GM20431 (cell line): Measurements from ENCODE around the gene CEMIP.

Source experiments
- in situ Hi-C: fragments of 300-500 bp; cut with MseI, MboI; formaldehyde crosslinking; loops from one replicate; pipeline ENCODE4 v1.15.0; 2020; ENCODE audit warnings: low sequenced_read_pairs; ENCODE audit not compliant: unreplicated experiment

CEMIP gene

GRCh38 chr15:80778964-80779657 is at the start of gene CEMIP:
Gene CEMIP, plus strand, starts transcription at chr15:80779370. Its CDS starts 94,510 bp downstream, at chr15:80873880.
- in situ Hi-C loops: loop anchor here (10.0 kb wide), 1 partner anchor 324 kb away; no protein-coding TSS in a partner anchor

GRCh38 chr15:80730387-80730786 is 48.8 kb upstream of the CEMIP start:
- in situ Hi-C loops: no loop called here

- in situ Hi-C loops: no loop called here
These were observed 48.2 kb upstream of the CEMIP start for GRCh38 chr15:80730926-80731325.

GRCh38 chr15:80732167-80732566 is 47.0 kb upstream of the CEMIP start:
- in situ Hi-C loops: no loop called here

DNA sequence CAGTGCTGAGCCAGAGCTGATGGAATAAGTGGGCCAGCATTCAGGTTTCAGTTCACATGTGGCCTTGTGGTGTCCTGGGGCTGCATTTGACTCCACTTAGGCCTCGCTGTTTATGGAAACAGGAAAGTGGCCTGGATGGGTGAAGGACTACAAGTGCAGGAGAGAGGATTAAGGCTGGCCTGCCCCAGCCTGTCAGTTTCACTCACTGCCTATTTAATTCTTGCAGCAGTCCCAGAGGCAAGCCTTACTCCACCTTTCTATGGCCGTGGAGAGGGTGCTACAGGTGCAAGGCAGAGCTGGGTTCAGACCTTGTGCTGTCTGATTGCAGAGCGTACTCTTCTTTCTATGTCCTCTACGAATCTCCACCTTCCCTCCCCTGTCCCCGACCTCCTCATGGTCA is 46.4 kb upstream of the CEMIP start:
- in situ Hi-C loops: no loop called here

- in situ Hi-C loops: no loop called here
These were observed 45.7 kb upstream of the CEMIP start for GRCh38 chr15:80733460-80733859.

DNA sequence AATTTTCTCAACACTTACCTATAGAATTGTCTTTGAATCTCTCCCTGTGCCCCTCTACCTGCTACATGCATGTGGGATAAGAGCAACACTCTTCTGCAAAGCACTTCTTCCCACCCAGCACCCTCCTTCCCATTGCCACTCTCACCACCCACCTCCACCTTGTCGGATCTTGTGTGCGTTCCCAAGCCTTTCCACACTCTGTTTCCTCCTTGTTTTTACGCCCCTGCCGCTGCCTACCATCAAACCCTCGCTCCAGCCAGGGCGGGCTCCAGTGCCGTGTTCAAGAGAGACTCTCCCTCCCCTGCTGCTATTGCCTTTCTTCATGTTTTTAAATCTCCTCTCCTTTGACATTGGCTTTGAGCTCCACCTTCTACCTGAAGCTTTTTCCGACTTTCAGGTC is 43.8 kb upstream of the CEMIP start:
- in situ Hi-C loops: no loop called here

DNA sequence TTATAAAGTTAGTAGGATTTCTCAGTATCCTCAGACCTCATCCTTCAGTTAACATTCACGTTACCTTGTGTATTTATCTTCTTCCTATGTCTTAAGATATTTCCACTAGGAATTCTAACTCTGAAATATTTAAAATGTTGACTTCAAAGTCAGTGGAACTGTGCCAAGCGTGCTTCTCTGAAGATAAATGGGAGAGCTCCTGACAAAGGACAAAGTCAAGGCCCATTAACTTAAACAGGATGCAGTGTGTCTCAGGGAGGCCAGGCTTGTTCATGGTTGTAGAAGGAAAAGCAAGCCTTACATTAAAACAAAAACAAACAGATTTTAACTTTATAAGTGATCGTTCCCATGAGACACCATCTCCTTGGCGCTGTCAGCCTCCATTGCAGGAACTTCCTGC is 42.6 kb upstream of the CEMIP start:
- in situ Hi-C loops: no loop called here

- in situ Hi-C loops: no loop called here
These were observed 39.3 kb upstream of the CEMIP start for GRCh38 chr15:80739919-80740318.

DNA sequence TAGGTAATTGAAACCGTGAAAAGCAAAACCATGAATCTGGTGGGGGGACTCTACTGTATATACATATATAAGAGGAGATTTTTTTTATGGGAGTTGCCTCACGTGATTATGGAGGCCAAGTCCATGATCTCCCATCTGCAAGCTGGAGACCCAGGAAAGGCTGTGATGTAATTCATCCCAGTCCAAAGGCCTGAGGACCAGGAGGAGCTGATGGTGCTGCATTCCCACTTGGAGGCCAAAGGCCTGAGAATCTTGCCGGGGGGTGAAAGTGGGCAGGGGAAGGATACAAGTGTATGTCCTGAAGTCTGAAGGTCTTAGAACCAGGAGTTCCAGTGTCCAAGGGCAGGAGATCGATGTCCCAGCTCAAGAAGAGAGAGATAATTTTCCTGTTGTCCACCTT is 37.1 kb upstream of the CEMIP start:
- in situ Hi-C loops: no loop called here

- in situ Hi-C loops: no loop called here
These were observed 35.9 kb upstream of the CEMIP start for GRCh38 chr15:80743189-80743833.

GRCh38 chr15:80744415-80744814 is 34.8 kb upstream of the CEMIP start:
- in situ Hi-C loops: no loop called here

DNA sequence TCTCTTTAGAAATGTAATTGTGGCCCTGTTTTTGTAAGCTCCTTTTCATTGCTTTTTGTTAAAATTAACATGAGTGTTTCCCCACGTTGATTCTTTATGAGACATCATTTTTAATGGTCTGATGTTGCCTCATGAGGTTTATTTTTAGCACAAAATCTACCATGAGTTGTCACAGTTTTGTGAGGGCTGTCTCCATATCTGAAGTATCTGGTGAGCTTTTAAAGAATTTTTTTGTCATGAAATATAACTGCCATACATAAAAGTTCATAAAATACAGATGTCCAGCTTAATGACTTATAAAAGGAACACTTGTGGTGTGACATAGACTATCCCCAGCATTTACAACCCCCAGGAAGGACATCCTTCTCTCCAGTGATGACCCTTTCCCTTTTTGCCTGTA is 34.3 kb upstream of the CEMIP start:
- in situ Hi-C loops: no loop called here

DNA sequence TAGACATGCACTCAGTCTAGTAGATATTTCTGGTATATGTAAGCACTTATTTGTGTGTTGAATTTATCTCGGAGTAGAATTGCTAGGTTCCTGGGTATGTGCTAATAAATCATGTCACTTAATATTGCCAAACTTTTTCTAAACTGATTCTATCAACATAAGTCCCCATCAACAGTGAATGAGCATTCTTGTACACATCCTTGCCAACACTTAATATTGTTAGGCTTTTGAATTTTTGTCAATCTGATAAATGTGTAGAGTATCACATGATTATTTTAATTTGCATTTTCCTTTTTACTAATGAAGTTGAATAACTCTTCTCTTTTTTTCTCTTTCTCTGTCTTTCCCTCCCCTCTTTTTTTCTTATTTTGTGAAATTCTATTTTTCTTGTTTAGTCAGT is 33.3 kb upstream of the CEMIP start:
- in situ Hi-C loops: no loop called here

DNA sequence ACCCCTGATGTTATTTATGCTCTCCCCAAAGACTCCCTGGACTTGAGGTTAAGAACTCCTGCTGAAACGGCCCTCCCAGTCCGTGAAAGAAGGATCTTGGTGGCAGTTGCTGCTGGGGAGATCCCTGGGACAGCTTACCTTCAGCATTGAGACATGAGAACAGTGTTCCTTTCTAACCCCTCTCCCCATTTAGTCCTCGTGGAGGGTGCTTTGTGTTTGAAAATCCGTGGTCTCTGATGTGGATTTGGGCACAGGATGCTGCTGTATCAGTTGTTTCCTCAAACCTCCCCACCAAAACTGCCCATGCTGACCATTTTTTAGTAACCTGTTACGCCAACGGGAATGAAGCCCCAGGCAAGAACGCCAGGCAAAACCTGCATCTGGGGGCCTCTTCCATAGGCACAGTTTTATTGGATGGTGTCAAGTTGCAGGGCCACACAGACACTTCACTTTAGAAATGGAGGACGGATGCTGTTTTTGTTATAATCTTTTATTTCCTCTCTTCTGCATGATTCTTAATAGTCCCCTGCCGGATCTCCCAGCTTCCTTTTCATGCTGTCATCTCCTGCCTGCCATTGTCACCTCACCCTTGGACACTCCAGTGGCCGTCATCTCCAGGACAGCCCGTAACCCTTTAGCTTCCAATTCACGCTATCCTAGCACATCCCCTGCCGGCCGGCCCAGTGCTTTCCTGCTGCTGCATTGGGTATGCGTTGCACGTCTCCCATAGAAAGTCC is 31.7 kb upstream of the CEMIP start:
- in situ Hi-C loops: no loop called here

DNA sequence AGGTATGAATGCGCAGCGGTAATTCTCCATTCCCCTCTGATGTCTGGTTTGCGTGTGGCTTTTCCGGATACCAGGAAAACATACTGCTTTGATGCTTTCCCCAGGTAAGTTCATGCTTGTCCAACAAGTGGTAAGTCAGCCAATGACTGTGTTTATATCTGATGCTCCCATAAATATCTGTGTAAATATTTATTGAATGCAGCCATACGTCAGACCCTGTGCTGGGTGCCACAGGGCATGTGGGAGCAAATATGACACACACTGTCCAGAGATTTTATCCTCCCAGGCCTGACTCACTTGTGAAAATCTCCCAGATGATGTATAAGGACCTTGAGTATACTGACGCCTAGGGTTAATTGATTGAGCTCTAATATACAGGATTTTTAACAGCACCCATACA is 29.6 kb upstream of the CEMIP start:
- in situ Hi-C loops: no loop called here

- in situ Hi-C loops: no loop called here
These were observed 28.6 kb upstream of the CEMIP start for GRCh38 chr15:80750575-80750974.

DNA sequence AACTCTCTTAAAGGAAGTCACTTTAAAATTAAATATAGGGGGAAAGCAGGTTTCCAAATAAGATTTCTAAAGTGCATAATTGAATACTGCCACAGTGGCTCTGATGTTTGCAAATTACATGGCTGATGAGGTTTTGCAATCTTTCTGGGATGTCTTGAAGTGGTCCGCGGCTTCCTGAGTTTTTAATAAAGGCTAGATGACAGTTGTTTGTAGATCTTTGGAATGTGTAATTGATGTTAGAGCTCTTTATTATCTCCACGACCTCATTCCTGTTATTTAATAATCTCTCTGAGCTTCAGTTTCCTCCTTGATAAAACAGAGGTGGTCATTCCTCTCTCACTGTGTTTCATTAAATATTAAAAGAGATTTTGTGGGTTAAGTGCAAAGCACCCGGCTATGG is 27.0 kb upstream of the CEMIP start:
- in situ Hi-C loops: no loop called here

DNA sequence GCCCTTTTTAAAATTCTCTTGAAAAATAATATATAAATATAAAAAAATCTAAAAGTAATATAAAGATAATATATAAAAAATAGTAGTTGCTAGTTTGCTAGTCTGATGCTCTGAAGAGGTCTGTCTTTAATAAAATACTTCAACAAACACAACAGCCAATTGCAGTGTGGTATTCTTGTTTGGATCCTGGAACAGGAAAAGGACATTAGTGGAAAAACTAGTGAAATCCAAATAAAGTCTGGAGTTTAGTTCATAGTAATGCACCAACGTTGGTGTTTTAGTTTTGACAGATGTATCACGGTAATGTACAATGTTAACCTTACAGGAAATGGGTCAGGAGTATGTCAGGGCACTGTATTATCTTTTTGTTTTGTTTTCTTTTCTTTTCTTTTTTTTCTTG is 26.0 kb upstream of the CEMIP start:
- in situ Hi-C loops: no loop called here

- in situ Hi-C loops: no loop called here
These were observed 25.2 kb upstream of the CEMIP start for GRCh38 chr15:80754014-80754413.

GRCh38 chr15:80755885-80756284 is 23.3 kb upstream of the CEMIP start:
- in situ Hi-C loops: no loop called here
